ENCODE results near the gene MSH3.
"Not testable (repeated sequence)": the region's sequence is repeated elsewhere in the genome, so short reads cannot be mapped to it uniquely, and the experiment has no call there.

Gene MSH3

DNA sequence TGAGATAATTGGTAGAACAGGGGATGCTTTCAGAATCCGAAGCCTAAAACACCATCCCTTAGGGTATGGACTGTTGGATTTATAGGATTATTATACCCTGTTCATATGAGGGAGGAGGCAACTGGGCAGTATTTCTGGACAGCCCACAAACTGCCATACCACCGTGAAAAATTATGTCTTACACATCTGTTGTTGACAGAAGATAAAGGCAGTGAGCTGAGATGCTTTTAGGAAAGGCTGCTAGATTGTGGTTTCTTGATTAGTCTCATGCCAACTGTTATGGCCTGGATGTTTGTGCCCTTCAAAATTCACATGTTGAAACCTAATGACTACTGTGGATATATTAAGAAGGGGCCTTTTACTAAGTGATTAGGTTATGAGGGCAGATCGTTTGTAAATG is 84.0 kb downstream of the MSH3 start:
- TF ChIP-seq, protein P1, sequence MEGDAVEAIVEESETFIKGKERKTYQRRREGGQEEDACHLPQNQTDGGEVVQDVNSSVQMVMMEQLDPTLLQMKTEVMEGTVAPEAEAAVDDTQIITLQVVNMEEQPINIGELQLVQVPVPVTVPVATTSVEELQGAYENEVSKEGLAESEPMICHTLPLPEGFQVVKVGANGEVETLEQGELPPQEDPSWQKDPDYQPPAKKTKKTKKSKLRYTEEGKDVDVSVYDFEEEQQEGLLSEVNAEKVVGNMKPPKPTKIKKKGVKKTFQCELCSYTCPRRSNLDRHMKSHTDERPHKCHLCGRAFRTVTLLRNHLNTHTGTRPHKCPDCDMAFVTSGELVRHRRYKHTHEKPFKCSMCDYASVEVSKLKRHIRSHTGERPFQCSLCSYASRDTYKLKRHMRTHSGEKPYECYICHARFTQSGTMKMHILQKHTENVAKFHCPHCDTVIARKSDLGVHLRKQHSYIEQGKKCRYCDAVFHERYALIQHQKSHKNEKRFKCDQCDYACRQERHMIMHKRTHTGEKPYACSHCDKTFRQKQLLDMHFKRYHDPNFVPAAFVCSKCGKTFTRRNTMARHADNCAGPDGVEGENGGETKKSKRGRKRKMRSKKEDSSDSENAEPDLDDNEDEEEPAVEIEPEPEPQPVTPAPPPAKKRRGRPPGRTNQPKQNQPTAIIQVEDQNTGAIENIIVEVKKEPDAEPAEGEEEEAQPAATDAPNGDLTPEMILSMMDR (IDR thresholded peaks at IDR 0.05; ENCODE audit: low read depth, low read length) = no peak
- no peak overlapping the region for H3K4me3 ChIP-seq (ENCODE audit: low read depth, low read length)
- in situ Hi-C loops (cut with HindIII; ENCODE audit: low sequenced_read_pairs) = no loop called here
- no peak for DNase-seq (ENCODE audit: low read depth, low spot score)

DNA sequence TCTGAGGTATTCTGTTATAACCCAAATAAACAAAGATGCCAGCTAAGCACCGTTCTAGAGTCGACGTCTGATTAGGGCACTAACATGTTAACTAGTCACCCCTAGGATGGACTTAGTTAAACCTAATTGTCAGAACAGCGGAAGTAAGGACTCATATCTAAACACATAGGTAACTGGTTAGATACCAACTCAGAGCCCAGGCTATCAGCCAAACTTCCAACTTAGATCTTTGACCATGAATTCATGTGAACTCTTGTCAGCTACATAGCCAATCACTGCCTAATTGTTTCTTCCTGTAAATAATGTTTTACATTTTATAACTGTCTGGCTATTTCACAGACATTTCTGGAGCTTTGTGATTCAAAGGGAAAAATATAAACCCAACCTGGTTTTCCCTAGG is 84.6 kb downstream of the MSH3 start:
- TF ChIP-seq, protein P1 (IDR thresholded peaks at IDR 0.05; ENCODE audit: low read depth, low read length) = no peak
- DNase-seq (ENCODE audit: low read depth, low spot score) = no peak
- H3K4me3 ChIP-seq (ENCODE audit: low read depth, low read length) = no peak overlapping the region
- in situ Hi-C loops (cut with HindIII; ENCODE audit: low sequenced_read_pairs) = no loop called here

DNA sequence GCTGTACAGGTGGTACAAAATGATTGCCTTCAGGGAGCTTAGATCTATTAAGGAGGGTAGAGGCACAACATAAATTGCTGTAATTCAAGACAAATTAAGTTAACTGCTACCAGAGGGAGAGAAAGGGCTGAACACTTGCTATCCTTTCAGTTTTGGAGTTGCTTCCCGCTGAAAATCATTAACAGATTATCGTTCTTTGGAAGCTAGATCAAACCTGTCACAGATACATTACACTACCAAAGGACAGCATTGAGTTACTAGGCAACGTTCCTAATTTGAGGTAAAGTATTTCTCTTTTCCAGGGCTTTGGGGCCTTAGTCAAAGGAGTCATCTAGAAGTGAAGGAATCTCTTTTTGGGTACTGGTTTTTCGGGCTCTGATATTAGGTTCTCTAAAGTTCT is 85.0 kb downstream of the MSH3 start:
- in situ Hi-C loops (cut with HindIII; ENCODE audit: low sequenced_read_pairs) = no loop called here
- no peak overlapping the region for H3K4me3 ChIP-seq (ENCODE audit: low read depth, low read length)
- no peak for DNase-seq (ENCODE audit: low read depth, low spot score)
- TF ChIP-seq, protein P1 (IDR thresholded peaks at IDR 0.05; ENCODE audit: low read depth, low read length) = no peak

GRCh38 chr5:80739898-80740297 is 85.4 kb downstream of the MSH3 start:
- DNase-seq (ENCODE audit: low read depth, low spot score) = no peak
- H3K4me3 ChIP-seq (ENCODE audit: low read depth, low read length) = no peak overlapping the region
- TF ChIP-seq, protein P1 (IDR thresholded peaks at IDR 0.05; ENCODE audit: low read depth, low read length) = no peak
- in situ Hi-C loops (cut with HindIII; ENCODE audit: low sequenced_read_pairs) = no loop called here

DNA sequence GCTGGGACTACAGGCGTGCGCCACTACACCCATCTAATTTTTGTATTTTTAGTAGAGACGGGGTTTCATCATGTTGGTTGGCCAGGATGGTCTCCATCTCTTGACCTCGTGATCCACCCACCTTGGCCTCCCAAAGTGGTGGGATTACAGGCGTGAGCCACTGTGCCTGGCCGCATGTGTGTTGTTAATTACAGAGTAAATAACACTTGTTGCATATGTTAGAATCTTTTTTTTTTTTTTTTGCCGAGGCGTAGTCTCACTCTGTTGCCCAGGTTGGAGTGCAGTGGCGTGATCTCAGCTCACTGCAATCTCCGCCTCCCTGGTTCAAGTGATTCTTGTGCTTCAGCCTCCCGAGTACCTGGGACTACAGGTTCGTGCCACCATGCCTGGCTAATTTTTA is 86.0 kb downstream of the MSH3 start:
- H3K4me3 ChIP-seq (ENCODE audit: low read depth, low read length); in situ Hi-C loops (cut with HindIII; ENCODE audit: low sequenced_read_pairs); DNase-seq (ENCODE audit: low read depth, low spot score): not testable (repeated sequence)

DNA sequence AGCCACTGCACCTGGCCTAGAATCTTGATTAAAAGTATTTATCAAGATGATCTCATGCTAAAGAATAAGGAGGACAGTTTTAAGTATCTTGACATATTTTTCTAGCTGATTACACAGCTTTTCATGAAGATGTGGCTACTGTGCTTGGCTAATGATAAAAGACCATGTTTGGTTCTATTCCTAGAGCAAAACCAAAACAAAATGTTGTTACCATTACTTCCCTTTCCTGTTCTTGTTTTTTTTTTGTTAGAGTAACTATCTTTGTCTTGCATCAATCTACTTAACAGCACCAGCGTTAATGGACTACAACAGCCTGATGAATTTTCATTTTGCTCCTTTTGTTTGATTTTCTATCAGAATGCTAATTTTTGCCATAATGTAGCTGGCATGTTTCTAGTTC is 86.5 kb downstream of the MSH3 start:
- TF ChIP-seq, protein P1 (IDR thresholded peaks at IDR 0.05; ENCODE audit: low read depth, low read length) = no peak
- in situ Hi-C loops (cut with HindIII; ENCODE audit: low sequenced_read_pairs) = no loop called here
- DNase-seq (ENCODE audit: low read depth, low spot score) = no peak
- H3K4me3 ChIP-seq (ENCODE audit: low read depth, low read length) = no peak overlapping the region

DNA sequence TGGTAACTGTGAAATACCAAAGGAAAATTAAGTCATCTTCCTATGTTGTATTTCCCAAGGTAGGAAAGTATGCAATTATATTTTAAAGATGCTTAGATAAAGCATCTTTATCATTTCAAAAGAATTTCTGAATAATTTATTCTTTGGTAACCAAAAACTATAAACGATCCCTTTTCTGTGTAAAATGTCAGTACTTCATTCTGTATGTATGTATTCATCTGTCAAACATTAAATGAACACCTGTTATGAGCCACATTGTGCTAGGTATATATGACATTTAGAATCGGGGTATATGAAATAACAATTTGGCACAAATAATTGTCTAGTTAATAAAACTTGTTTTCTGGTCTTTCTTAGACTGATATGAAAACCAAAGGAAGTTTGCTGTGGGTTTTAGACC is 89.7 kb downstream of the MSH3 start:
- TF ChIP-seq, protein P1 (IDR thresholded peaks at IDR 0.05; ENCODE audit: low read depth, low read length) = no peak
- in situ Hi-C loops (cut with HindIII; ENCODE audit: low sequenced_read_pairs) = no loop called here
- no peak overlapping the region for H3K4me3 ChIP-seq (ENCODE audit: low read depth, low read length)

More for the DNA sequence above, 89.7 kb downstream of the MSH3 start:
- no peak for DNase-seq (ENCODE audit: low read depth, low spot score)
